DND-41 (cell line): Measurements from ENCODE around the gene ABCC4.
"Not testable (repeated sequence)": the region's sequence is repeated elsewhere in the genome, so short reads cannot be mapped to it uniquely, and the experiment has no call there.

Experiments
- ATAC-seq: fragments of 200-7000 bp; cut with Tn5 transposase; 3 replicates; pipeline ENCODE4 v1.9.1; 2021; ENCODE audit warnings: low read depth; ENCODE audit not compliant: insufficient read depth
- DNase-seq: peaks from one replicate; pipeline ENCODE4 v3.0.0-alpha.2; 2020
- H2AFZ ChIP-seq: 2 replicates; pipeline ENCODE4 v1.6.0; 2012; ENCODE audit warnings: low read depth, low read length
- H3K27ac ChIP-seq: 2 replicates; pipeline ENCODE4 v1.5.1; 2012; ENCODE audit warnings: low read length, inconsistent platforms
- H3K27me3 ChIP-seq: fragments of 200-600 bp; sonication (generic); 2 replicates; pipeline ENCODE4 v1.6.0; 2012; ENCODE audit warnings: low read length, mild to moderate bottlenecking, inconsistent platforms; ENCODE audit not compliant: insufficient read depth, poor library complexity
- H3K36me3 ChIP-seq: 2 replicates; pipeline ENCODE4 v1.5.1; 2012; ENCODE audit warnings: low read length, inconsistent platforms; ENCODE audit not compliant: insufficient read depth
- H3K4me1 ChIP-seq: 2 replicates; pipeline ENCODE4 v1.5.1; 2012; ENCODE audit warnings: mild to moderate bottlenecking, low read length; ENCODE audit not compliant: insufficient read depth
- H3K4me2 ChIP-seq: 2 replicates; pipeline ENCODE4 v1.6.0; 2012; ENCODE audit warnings: mild to moderate bottlenecking, moderate library complexity, low read length, inconsistent platforms; ENCODE audit not compliant: insufficient read depth
- H3K4me3 ChIP-seq, 2 experiments: fragments of 200-600 bp in 1 of 2; shearing (Covaris generic) in 1 of 2; 2 replicates each; pipeline ENCODE4 v1.5.1; 2012 to 2016; ENCODE audit warnings: inconsistent platforms in 2 of 2, low read length in 2 of 2, mild to moderate bottlenecking in 2 of 2, low read depth in 1 of 2, moderate library complexity in 1 of 2
- H3K79me2 ChIP-seq: 2 replicates; pipeline ENCODE4 v1.6.0; 2012; ENCODE audit warnings: low read length, inconsistent platforms; ENCODE audit not compliant: insufficient read depth
- H3K9ac ChIP-seq: 2 replicates; pipeline ENCODE4 v1.6.0; 2012; ENCODE audit warnings: low read depth, mild to moderate bottlenecking, inconsistent platforms, low read length, moderate library complexity
- H3K9me3 ChIP-seq: 2 replicates; pipeline ENCODE4 v1.5.1; 2012; ENCODE audit warnings: low read length, moderate library complexity, mild to moderate bottlenecking, inconsistent platforms; ENCODE audit not compliant: insufficient read depth, severe bottlenecking
- H4K20me1 ChIP-seq: 2 replicates; pipeline ENCODE4 v1.6.0; 2012; ENCODE audit warnings: low read length; ENCODE audit not compliant: insufficient read depth
- CTCF ChIP-seq: IDR thresholded peaks from 2 replicates; pipeline ENCODE4 v1.5.1; 2012; ENCODE audit warnings: borderline replicate concordance, low read length, moderate library complexity, mild to moderate bottlenecking; ENCODE audit not compliant: poor library complexity, severe bottlenecking; ENCODE audit errors: extremely low read depth
- EZH2 ChIP-seq: IDR thresholded peaks from 3 replicates; pipeline ENCODE4 v1.6.1; 2012; ENCODE audit warnings: borderline replicate concordance, low read depth, mild to moderate bottlenecking, moderate library complexity, low read length, inconsistent platforms; ENCODE audit not compliant: severe bottlenecking

Gene ABCC4

GRCh38 chr13:95201814-95202651, 99.2 kb downstream of the ABCC4 start:
- no peak for TF ChIP-seq EZH2
- Histone ChIP-seq H3K79me2 (no peaks in the 10 kb centered on the region), H3K4me3 (no peak overlapping the region), H3K4me1 (no peaks in the 10 kb centered on the region), H3K9ac (no peak overlapping the region), H4K20me1 (no peaks in the 10 kb centered on the region), H3K9me3 (no peaks in the 10 kb centered on the region), H3K27me3 (no peaks in the 10 kb centered on the region), H3K4me2 (no peak overlapping the region), H2AFZ (no peak overlapping the region), H3K36me3 (no peaks in the 10 kb centered on the region), H3K27ac (no peak overlapping the region)
- no peak for ATAC-seq
- no peak for DNase-seq

GRCh38 chr13:95200386-95200957, 100.8 kb downstream of the ABCC4 start:
- not testable (repeated sequence) for H3K27ac ChIP-seq, DNase-seq, H3K9me3 ChIP-seq, H3K4me1 ChIP-seq, H4K20me1 ChIP-seq, H3K36me3 ChIP-seq, H3K79me2 ChIP-seq, H3K4me2 ChIP-seq, ATAC-seq, H3K9ac ChIP-seq, H2AFZ ChIP-seq, H3K4me3 ChIP-seq, H3K27me3 ChIP-seq

- H3K4me2 ChIP-seq, result no peak overlapping the region
- H4K20me1 ChIP-seq, result no peaks in the 10 kb centered on the region
- H2AFZ ChIP-seq, result no peak overlapping the region
- H3K36me3 ChIP-seq, result no peaks in the 10 kb centered on the region
- no peaks in the 10 kb centered on the region for H3K79me2 ChIP-seq
- H3K27me3 ChIP-seq, result no peaks in the 10 kb centered on the region
- no peaks in the 10 kb centered on the region for H3K4me1 ChIP-seq
- TF ChIP-seq CTCF, result no peak
- no peak for TF ChIP-seq EZH2
- H3K27ac ChIP-seq, result no peak overlapping the region
- DNase-seq (no peak), ATAC-seq (no peak)
- H3K9ac ChIP-seq, result no peak overlapping the region
- H3K9me3 ChIP-seq, result no peaks in the 10 kb centered on the region
- H3K4me3 ChIP-seq, result no peak overlapping the region
These were observed 101.4 kb downstream of the ABCC4 start for GRCh38 chr13:95199896-95200295.

GRCh38 chr13:95198606-95199005, 102.6 kb downstream of the ABCC4 start:
- DNase-seq, result not testable (repeated sequence)

GRCh38 chr13:95197548-95197947, 103.7 kb downstream of the ABCC4 start:
- Histone ChIP-seq H3K27ac (no peak overlapping the region), H3K4me1 (no peaks in the 10 kb centered on the region), H3K4me2 (no peak overlapping the region), H3K27me3 (no peaks in the 10 kb centered on the region), H3K36me3 (no peaks in the 10 kb centered on the region), H3K9ac (no peak overlapping the region), H3K79me2 (no peaks in the 10 kb centered on the region), H3K9me3 (no peaks in the 10 kb centered on the region), H4K20me1 (no peaks in the 10 kb centered on the region), H3K4me3 (no peak overlapping the region), H2AFZ (no peak overlapping the region)
- DNase-seq, result no peak
- TF ChIP-seq CTCF (no peak), EZH2 (no peak)
- ATAC-seq, result no peak

More at GRCh38 chr13:95198606-95199005, 102.6 kb downstream of the ABCC4 start:
- ATAC-seq, H3K27me3 ChIP-seq, H3K9me3 ChIP-seq, H3K27ac ChIP-seq, H3K4me1 ChIP-seq, H3K4me3 ChIP-seq, H3K4me2 ChIP-seq, H3K79me2 ChIP-seq, H3K9ac ChIP-seq, H3K36me3 ChIP-seq, H4K20me1 ChIP-seq, H2AFZ ChIP-seq: not testable (repeated sequence)
